ENCODE data around the gene PDE4DIP.
A peak's percentile ranks its signal among the peaks of the same experiment; 100 is the strongest.
"Not testable (repeated sequence)": the region's sequence is repeated elsewhere in the genome, so short reads cannot be mapped to it uniquely, and the experiment has no call there.

PDE4DIP gene

GRCh38 chr1:148916222-148916621 is 72.0 kb downstream of the PDE4DIP start:
- not testable (repeated sequence) for FAIRE-seq; DNase-seq (ENCODE audit: insufficient read length, low spot score)

GRCh38 chr1:148916695-148917348 is 72.6 kb downstream of the PDE4DIP start:
- DNase-seq (ENCODE audit: insufficient read length, low spot score); FAIRE-seq: not testable (repeated sequence)

DNA sequence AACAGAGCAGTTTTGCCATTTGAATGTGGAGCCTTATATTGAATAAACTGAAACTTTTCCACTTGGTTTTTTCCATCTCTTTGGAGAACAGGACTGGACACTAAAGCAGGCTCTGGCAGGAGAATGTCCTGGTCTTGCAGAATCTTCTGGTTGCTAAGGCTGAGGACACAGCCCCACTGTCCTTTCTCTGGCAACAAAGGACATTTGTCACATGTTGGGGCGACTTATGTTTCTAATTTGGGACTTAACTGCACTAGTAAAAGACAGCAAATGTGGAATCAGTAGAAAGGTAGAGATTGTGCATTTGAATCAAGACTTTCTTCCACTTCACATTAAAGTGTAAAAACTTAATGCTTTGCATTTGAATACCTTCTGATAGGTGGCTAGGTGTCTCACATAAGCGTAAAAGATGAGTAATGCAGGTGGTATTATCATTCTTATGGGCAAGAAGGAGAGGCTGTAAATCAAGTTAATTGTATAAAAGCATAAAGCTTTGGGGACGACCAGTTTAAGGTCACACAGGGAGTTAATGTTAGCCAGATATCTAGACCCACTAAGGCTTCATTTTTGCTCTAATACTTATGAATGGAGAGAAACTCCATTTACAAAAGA is 74.7 kb downstream of the PDE4DIP start:
- FAIRE-seq; DNase-seq (ENCODE audit: insufficient read length, low spot score): not testable (repeated sequence)

GRCh38 chr1:148921047-148921446 is 76.8 kb downstream of the PDE4DIP start:
- DNase-seq (ENCODE audit: insufficient read length, low spot score); FAIRE-seq: not testable (repeated sequence)

DNA sequence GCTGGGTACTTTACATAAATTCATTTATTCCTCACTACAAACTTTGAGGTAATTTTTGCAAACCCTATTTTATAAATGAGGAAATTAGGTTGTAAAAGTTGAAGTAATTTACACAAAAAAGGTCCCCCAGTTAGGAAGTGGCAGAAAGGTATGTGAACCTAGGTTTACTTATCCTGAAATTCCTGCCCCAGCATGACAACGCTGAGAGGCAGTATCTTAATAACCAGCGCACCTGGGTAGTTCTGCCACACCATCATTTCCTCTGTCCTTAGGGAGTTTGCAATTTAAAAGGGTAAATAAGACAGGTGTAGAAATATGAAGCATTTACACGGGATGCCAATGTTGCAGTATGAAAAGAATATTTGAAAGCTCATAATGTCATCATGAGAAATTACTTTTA is 79.6 kb downstream of the PDE4DIP start:
- not testable (repeated sequence) for FAIRE-seq; DNase-seq (ENCODE audit: insufficient read length, low spot score)

GRCh38 chr1:148927645-148928044 is 83.4 kb downstream of the PDE4DIP start:
- not testable (repeated sequence) for FAIRE-seq; DNase-seq (ENCODE audit: insufficient read length, low spot score)

- DNase-seq (ENCODE audit: insufficient read length, low spot score); FAIRE-seq: not testable (repeated sequence)
Observed at GRCh38 chr1:148929253-148929652, 85.0 kb downstream of the PDE4DIP start.

GRCh38 chr1:148935381-148936002 is 91.3 kb downstream of the PDE4DIP start:
- DNase-seq (ENCODE audit: insufficient read length, low spot score); FAIRE-seq: not testable (repeated sequence)

DNA sequence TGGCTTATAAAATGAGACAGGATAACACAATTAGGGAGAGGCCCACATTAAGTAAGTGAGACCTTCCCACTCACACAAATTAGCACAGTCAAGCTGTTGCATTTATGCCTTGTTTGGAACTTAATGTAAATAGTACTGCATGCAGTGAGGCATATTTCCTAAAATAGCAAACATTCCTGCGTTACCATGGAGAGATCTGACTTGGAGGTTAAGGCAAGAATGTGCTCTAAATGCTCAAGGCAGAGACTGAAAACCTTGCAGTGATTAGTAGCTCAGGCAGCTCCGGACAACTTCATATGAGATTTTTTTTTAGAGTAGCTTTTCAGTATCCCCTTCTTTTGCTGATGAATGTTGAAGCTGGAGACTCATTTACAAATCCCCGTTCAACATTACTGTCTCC is 98.7 kb downstream of the PDE4DIP start:
- FAIRE-seq = peak; percentile 68
- DNase-seq (ENCODE audit: insufficient read length, low spot score) = not testable (repeated sequence)

DNA sequence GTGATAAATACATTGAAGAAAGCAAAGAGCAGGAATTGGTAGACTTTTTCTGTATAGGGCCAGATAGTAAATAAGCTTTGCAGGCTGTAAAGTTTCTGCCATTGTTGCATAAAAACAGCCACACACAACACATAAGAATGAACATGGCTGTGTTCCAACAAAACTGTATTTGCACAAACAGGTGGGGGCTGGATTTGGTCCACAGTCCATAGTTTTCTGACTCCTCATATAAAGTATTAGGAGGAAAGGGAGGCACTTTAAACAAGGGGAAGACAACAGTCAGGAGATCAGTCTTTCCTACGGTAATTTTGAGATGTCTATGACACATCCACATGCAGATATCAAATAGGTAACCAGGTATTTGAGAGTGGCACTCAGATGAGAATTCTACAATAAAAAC is 100.9 kb downstream of the PDE4DIP start:
- FAIRE-seq; DNase-seq (ENCODE audit: insufficient read length, low spot score): not testable (repeated sequence)

DNA sequence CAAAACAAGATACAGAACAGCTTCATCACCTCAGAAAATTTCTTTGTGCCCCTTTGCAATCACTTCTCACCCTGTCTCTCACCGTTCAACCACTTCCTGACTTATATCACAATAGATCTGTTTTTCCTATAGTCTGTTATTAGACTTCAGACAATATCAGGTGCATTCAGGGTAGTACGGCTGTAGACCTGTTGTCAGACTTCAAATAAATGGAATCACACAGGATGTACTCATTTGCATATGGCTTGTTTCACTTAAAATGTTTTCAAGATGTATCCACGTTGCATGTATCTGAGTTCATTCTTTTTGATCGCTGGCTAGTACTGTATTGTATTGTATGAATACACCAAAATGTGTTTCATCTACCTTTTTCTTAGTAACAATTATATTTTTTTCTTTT is 104.5 kb downstream of the PDE4DIP start:
- not testable (repeated sequence) for FAIRE-seq; DNase-seq (ENCODE audit: insufficient read length, low spot score)

- not testable (repeated sequence) for DNase-seq (ENCODE audit: insufficient read length, low spot score); FAIRE-seq
Observed at GRCh38 chr1:148951336-148952227, 107.4 kb downstream of the PDE4DIP start.

DNA sequence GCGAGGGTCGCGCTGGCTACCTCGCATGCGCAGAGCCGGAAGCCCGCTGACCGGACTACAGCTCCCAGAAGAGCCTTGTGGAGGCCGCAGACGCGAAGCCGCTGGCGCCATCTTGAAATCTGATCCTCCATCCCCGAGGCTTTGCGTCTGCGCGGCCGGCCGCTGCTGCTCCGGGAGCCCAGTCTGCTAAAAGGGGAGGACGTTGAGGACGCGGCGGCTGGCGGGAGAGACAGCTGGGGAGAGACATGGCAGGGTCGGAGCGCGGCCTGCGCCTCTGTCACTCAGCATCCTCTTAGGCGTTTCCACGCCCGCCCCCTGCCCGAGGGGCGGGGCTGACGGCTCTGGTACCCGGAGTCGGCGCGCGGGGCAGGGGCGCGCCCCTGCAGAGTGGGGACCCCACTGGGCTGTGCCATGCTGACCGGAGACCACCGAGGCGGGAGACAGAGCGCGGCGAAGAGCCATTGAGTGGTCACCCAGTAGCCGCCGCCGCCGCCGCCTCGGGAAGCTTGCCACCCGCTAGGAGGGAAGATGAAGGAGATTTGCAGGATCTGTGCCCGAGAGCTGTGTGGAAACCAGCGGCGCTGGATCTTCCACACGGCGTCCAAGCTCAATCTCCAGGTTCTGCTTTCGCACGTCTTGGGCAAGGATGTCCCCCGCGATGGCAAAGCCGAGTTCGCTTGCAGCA is 108.2 kb downstream of the PDE4DIP start:
- FAIRE-seq; DNase-seq (ENCODE audit: insufficient read length, low spot score): not testable (repeated sequence)

DNA sequence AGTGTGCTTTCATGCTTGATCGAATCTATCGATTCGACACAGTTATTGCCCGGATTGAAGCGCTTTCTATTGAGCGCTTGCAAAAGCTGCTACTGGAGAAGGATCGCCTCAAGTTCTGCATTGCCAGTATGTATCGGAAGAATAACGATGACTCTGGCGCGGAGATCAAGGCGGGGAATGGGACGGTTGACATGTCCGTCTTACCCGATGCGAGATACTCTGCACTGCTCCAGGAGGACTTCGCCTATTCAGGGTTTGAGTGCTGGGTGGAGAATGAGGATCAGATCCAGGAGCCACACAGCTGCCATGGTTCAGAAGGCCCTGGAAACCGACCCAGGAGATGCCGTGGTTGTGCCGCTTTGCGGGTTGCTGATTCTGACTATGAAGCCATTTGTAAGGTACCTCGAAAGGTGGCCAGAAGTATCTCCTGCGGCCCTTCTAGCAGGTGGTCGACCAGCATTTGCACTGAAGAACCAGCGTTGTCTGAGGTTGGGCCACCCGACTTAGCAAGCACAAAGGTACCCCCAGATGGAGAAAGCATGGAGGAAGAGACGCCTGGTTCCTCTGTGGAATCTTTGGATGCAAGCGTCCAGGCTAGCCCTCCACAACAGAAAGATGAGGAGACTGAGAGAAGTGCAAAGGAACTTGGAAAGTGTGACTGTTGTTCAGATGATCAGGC is 108.8 kb downstream of the PDE4DIP start:
- peak; percentile 0 for DNase-seq (ENCODE audit: insufficient read length, low spot score)
- FAIRE-seq = not testable (repeated sequence)

DNA sequence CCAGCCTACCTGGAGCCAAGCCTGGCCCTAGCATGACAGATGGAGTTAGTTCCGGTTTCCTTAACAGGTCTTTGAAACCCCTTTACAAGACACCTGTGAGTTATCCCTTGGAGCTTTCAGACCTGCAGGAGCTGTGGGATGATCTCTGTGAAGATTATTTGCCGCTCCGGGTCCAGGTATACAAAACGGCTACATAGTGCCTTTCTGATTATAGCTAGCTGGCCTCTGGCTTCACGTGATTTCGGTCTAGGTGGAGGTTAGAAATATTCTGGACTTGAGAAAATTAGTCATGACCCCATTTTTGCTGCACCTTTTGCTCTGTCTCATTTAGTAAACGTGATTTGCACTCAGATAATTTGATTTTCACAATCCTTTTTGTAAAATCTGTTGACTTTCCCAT is 109.5 kb downstream of the PDE4DIP start:
- DNase-seq (ENCODE audit: insufficient read length, low spot score); FAIRE-seq: not testable (repeated sequence)

- not testable (repeated sequence) for DNase-seq (ENCODE audit: insufficient read length, low spot score); FAIRE-seq
Observed at GRCh38 chr1:148958343-148958742, 114.1 kb downstream of the PDE4DIP start.

GRCh38 chr1:148960212-148961000 is 116.2 kb downstream of the PDE4DIP start:
- not testable (repeated sequence) for DNase-seq (ENCODE audit: insufficient read length, low spot score); FAIRE-seq

DNA sequence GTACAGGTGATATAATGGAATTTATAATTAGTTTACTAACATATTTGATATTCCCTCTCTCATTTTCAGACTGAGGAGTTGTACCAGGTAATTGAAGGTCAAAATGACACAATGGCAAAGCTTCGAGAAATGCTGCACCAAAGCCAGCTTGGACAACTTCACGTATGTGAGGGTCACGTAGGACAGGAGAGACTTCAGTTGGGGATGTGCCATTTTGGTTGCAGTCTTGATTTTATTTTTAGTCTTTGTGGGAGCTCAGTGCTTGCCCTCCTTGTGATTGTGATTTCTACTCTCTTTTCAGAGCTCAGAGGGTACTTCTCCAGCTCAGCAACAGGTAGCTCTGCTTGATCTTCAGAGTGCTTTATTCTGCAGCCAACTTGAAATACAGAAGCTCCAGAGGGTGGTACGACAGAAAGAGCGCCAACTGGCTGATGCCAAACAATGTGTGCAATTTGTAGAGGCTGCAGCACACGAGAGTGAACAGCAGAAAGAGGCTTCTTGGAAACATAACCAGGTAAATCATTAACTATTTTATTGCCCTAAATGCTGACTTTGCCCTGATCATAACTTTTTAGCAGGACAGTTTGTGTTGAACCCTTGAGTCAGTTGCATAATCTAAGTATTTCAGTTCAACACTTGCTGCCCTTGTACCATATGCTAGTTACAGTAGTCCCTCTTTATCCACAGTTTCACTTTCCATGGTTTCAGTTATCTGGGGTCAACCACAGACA is 118.1 kb downstream of the PDE4DIP start:
- not testable (repeated sequence) for DNase-seq (ENCODE audit: insufficient read length, low spot score); FAIRE-seq

Data from HTR-8/SVneo (cell line).